Fibroblast of skin of scalp (primary cell): ENCODE results near the gene RNF128.
"Not testable (repeated sequence)": the region's sequence is repeated elsewhere in the genome, so short reads cannot be mapped to it uniquely, and the experiment has no call there.

Experiments
- DNase-seq: peaks from one replicate; pipeline ENCODE4 v3.0.0-alpha.2; 2013

Gene RNF128

DNA sequence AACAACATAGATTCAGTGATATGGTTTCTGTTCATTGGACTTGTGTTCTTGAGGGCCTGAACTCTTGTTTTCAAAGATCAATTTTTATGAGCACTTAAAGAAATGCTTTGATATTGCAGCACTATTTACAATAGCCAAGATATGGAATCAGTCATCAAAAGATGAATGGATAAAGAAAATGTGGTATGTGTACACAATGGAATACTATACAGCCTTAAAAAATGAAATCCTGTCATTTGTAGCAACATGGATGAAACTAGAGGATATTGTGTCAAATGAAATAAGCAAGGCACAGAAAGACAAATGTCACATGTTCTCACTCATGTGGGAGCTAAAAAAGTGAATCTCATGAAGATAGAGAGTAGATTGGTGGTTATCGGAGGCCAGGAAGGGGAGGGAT is 21.9 kb downstream of the RNF128 start:
- DNase-seq = no peak

DNA sequence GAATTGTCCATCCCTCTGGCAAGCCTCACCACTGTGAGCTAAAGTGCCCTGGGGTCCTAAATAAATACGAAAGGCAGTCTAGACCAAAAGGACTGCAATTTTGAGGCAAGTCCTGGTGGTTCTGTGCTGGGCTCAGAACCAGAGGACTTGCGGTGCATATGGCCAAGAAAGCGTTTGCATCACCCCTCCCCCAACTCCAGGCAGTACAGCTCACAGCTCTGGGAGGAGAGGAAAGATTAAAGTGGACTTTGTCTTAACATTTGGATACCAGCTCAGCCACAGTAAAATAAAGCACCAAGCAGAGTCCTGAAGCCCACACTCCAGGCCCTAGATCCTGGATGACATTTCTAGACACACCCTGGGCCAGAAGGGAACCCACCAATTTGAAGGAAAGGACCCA is 24.9 kb downstream of the RNF128 start:
- no peak for DNase-seq

DNA sequence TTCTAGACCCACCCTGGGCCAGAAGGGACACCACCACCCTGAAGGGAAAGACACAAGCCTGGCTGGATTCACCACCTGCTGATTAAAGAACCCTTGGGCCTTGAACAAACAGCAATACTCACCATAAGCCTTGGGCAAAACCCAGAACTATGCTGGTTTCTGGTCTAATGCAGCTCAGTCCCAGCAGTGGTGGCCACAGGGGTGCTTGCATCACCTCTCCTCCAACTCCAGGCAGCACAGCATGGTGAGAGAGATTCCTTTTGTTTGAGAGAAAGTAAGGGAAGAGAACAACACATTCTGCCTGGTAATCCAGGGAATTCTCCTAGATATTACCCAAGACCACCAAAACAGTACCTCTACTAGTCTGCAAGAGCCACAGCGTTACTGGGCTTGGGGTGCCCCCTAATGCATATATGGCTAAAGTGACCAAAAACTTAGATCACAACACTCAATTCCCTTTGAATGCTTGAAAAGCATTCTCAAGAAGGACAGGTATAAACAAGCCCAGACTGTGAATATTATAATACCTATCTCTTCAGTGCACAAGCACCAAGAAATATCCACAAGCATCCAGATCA is 25.7 kb downstream of the RNF128 start:
- peak; percentile 5 for DNase-seq

DNA sequence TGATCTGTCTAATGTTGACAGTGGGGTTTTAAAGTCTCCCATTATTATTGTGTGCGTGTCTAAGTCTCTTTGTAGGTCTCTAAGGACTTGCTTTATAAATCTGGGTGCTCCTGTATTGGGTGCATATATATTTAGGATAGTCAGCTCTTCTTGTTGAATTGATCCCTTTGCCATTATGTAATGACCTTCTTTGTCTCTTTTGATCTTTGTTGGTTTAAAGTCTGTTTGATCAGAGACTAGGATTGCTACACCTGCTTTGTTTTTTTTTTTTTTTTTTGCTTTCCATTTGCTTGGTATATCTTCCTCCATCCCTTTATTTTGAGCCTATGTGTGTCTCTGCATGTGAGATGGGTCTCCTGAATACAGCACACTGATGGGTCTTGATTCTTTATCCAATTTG is 42.8 kb downstream of the RNF128 start:
- DNase-seq = not testable (repeated sequence)

DNA sequence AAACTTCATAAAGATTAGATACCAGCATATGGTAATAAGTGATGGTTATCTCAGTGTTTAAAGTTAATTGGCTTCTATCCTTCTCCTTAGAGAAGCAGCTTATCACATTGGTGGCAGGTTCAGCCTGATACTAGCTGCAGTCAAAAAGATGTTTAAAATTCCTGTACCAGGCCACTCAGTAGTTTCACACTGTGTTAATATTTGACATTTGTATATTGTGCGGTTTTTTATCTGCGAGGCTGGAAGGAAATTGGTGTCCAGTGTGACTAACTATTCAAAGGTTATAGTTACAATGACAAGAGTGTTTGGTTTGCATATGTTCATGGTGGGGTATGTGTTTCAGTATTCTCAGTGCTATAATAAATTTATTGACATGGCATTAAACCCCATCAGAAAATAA is 48.5 kb downstream of the RNF128 start:
- DNase-seq = no peak

DNA sequence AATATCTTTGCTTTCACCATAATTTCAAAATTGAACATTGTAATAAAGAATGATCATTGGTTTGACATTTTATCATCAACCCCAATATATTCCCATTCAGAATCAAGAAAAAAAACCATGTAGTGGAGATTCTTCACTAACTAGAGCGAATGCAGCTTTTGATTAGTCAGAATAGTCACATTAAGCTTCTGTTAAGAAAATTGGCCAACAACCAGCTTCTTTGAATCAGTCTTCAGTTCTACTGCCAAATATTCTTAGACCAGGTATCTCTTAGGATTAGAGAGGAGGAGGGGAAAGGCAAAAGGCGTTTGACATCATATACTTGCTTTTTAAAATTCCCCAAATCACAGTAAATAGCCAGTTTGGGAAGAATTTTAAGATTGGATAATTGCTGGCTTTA is 53.8 kb downstream of the RNF128 start:
- DNase-seq = no peak

DNA sequence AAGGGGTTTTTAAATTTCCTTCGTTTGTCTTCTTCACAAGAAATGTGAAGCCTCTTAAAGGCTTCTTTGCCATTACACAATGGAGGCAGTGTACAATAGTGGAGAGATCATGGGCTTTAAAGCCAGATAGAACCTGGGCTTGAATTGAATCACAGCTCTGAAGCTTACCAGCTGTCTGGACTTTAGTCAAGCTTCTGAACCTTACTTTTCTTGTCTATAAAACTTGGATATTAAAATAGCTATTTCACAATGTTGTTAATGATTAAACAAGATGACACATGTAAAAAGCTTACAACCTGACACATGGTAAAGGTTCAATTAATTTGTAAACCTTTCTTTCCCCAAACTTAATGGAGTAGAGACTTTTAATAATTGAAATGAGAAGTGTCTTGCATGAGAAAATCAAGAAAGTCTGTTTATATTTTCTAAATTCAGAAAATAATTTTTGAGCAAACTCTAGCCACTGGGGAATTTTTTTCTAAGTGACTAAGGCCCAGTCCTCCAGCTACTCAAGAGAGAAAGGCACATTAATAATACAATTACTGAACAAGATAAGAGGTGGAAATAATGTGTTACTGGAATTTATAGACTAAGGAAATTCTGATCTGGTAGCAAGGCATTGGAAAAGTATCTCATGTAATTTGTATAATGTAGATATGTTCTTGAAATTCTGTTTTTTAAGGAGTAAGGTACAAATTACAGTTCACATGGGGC is 54.3 kb downstream of the RNF128 start:
- no peak for DNase-seq

DNA sequence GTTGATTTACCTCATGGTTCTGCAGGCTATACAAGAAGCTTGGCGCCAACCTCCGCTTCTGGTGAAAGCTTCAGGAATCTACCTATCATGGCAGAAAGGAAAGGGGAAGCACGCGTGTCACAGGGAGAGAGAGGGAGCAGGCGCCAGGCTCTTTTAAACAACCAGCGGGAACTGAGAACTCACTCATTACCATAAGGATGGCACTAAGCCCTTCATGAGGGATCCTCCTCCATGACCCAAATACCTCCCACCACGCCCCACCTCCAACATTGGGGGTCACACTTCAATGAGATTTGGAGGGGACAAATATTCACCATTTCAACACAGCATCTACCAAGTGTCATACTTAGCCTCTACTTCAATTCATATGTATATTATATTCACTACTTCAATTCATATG is 57.2 kb downstream of the RNF128 start:
- DNase-seq = no peak

DNA sequence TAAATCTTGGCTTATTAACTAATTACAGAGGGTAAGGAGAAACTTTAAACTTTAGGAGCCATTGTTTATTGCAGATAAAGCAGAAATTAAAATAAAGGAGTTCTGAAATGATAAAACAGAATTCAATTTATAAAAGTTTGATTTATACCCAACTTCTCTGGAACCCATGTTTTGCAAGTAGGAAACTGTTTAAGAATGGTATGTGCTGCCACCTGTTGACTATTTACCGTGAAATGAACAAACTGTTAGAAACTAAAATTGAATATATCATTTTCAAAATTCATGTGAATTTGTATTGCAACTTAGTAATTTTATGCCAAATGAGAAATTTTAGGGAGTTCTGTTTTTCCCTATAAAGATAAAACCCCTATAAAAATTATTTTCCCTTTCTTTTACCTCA is 65.0 kb downstream of the RNF128 start:
- DNase-seq = peak; percentile 8

DNA sequence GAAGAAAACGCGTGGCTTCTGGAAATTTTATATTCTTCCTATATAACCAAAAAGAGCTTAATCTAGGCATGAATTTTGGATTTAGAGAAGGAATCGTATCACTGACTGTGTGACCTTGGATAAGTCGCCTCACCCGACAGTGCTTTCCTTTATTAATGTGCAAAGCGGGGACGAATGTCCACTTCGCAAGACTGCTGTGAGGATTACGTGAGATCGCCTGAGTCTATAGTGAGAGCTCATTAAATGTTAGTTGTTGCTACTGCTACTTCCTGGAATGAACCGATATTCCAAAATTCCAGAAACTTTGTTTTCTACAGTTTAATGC is 75.5 kb downstream of the RNF128 start:
- DNase-seq = peak; percentile 28

DNA sequence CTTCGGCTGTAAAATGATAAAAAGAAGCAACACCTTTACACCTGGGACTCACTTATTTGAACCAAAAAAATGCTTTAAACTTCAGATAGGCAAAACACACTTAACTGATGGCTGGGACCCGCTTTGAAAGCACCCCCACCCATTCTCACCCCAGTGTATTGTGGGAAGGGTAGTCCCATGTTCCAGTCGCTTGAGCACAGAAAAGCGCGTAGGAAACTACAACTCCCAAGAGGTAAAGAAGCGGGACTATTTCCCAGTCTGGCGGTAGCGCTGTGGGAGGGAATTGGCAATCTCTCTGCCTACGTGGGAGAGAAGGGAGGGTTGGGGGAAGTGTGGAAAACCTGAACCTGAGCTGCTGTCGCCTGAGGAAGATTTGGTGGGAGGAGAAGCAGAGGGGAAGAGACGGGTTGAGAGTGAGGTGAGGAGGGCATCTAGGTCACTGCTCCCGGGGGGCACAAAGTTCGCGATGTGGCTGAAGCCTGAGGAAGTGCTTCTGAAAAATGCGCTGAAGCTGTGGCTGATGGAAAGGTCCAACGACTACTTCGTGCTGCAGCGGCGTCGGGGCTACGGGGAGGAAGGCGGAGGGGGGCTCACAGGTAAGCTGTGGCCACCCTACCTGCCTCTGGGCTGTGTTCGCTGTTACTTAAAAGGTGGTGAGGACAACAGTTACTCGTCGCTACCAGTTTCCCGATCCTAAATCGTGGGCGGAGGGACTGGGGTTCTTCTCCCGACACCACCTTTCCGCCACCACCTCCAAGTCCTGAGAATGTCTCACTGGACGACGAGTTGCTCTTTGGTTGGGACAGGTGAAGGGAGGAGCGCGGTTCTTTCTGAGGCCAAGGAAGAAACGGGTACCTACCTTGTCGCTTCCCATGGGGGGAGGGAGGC is 76.1 kb downstream of the RNF128 start, which contains the start of gene TBC1D8B:
TBC1D8B (plus strand) TSS at position 286 of the 888 bp plus-strand sequence; CDS start at position 467, 181 bp downstream.
- peak; percentile 94 for DNase-seq

DNA sequence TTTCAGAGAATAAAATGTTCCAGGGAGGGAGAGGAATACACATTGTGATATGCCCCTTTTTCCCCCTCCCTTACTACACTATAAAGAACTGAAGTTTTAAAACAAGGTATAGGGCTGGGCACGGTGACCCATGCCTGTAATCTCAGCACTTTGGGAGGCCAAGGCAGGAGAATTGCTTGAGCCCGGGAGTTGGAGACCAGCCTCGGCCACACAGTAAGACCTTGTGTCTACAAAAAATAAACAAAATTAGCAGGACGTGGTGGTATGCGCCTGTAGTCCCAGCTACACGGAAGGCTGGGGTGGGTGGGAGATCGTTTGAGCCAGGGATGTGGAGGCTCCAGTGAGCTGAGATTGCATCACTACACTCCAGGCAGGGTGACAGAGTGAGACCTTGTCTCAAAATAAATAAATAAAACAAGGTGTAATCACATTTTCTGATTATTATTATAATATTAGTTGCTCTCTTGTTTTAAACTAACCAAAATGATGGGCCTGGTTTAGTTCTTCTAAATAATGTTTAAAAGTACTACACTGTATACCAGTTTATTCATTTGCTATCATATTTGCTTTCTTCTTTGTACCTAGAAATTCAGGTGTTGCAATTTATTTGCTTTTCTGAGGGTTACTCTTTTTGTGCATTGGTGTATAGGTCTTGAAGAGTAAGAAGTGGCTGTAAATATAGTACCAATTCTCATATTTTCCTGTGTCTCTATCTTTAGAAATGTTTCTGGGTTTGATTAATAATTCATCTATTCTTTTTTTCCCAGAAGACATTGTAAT is 84.8 kb downstream of the RNF128 start:
- no peak for DNase-seq

DNA sequence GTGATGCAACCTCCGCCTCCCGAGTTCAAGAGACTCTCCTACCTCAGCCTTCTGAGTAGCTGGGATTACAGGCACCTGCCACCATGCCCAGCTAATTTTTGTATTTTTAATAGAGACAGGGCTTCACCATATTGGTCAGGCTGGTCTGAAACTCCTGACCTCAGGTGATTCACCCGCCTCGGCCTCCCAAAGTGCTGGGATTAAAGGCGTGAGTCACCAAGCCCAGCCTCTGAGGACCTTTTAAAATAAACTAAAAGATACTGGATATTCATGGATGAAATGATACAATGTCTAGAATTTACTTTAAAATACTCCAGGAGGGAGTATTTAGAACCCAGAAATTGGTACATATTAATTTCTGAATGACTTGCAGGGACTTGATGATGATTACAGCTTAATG is 86.4 kb downstream of the RNF128 start:
- DNase-seq = not testable (repeated sequence)

DNA sequence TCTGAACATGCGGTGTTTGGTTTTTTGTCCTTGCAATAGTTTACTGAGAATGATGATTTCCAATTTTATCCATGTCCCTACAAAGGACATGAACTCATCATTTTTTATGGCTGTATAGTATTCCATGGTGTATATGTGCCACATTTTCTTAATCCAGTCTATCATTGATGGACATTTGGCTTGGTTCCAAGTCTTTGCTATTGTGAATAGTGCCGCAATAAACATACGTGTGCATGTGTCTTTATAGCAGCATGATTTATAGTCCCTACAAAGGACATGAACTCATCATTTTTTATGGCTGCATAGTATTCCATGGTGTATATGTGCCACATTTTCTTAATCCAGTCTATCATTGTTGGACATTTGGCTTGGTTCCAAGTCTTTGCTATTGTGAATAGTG is 87.6 kb downstream of the RNF128 start:
- not testable (repeated sequence) for DNase-seq
